Measurements from ENCODE around the gene MCTP1.

The MCTP1 gene

GRCh38 chr5:94702729-94703128 lies 582.2 kb downstream of the MCTP1 start:
- no peaks in the 10 kb centered on the region for H3K9me3 ChIP-seq (ENCODE audit: control insufficient read depth, low read depth, low read length)
- H3K4me1 ChIP-seq (ENCODE audit: control insufficient read depth, low read depth, low read length) = peaks cover 6% of the 10 kb centered on the region
- H3K27ac ChIP-seq (ENCODE audit: low read length) = no peak overlapping the region
- no peak overlapping the region for H3K9ac ChIP-seq (ENCODE audit: low read length)
- H3K27me3 ChIP-seq (ENCODE audit: control insufficient read depth, insufficient read depth, low read length) = no peaks in the 10 kb centered on the region
- H3K4me3 ChIP-seq (ENCODE audit: low read length) = no peak overlapping the region
- H3K36me3 ChIP-seq (ENCODE audit: control insufficient read depth, low read depth, low read length) = no peaks in the 10 kb centered on the region

GRCh38 chr5:94700592-94700991 lies 584.3 kb downstream of the MCTP1 start:
- Histone ChIP-seq H3K9me3 (ENCODE audit: control insufficient read depth, low read depth, low read length) (no peaks in the 10 kb centered on the region), H3K27ac (ENCODE audit: low read length) (no peak overlapping the region), H3K9ac (ENCODE audit: low read length) (no peak overlapping the region), H3K4me1 (ENCODE audit: control insufficient read depth, low read depth, low read length) (no peaks in the 10 kb centered on the region), H3K4me3 (ENCODE audit: low read length) (no peak overlapping the region), H3K27me3 (ENCODE audit: control insufficient read depth, insufficient read depth, low read length) (no peaks in the 10 kb centered on the region), H3K36me3 (ENCODE audit: control insufficient read depth, low read depth, low read length) (peaks cover 7% of the 10 kb centered on the region)

- Histone ChIP-seq H3K27ac (ENCODE audit: low read length) (no peak overlapping the region), H3K4me3 (ENCODE audit: low read length) (no peak overlapping the region), H3K36me3 (ENCODE audit: control insufficient read depth, low read depth, low read length) (peaks cover 13% of the 10 kb centered on the region), H3K9ac (ENCODE audit: low read length) (no peak overlapping the region), H3K27me3 (ENCODE audit: control insufficient read depth, insufficient read depth, low read length) (no peaks in the 10 kb centered on the region), H3K9me3 (ENCODE audit: control insufficient read depth, low read depth, low read length) (no peaks in the 10 kb centered on the region), H3K4me1 (ENCODE audit: control insufficient read depth, low read depth, low read length) (no peaks in the 10 kb centered on the region)
These were observed 585.3 kb downstream of the MCTP1 start for GRCh38 chr5:94699562-94699961.

- peaks cover 13% of the 10 kb centered on the region for H3K36me3 ChIP-seq (ENCODE audit: control insufficient read depth, low read depth, low read length)
- no peak overlapping the region for H3K27ac ChIP-seq (ENCODE audit: low read length)
- H3K27me3 ChIP-seq (ENCODE audit: control insufficient read depth, insufficient read depth, low read length) = no peaks in the 10 kb centered on the region
- H3K4me3 ChIP-seq (ENCODE audit: low read length) = no peak overlapping the region
- H3K9ac ChIP-seq (ENCODE audit: low read length) = no peak overlapping the region
- no peaks in the 10 kb centered on the region for H3K9me3 ChIP-seq (ENCODE audit: control insufficient read depth, low read depth, low read length)
- H3K4me1 ChIP-seq (ENCODE audit: control insufficient read depth, low read depth, low read length) = no peaks in the 10 kb centered on the region
These were observed 586.7 kb downstream of the MCTP1 start for GRCh38 chr5:94698197-94698596.

GRCh38 chr5:94694671-94695070 lies 590.2 kb downstream of the MCTP1 start:
- H3K4me1 ChIP-seq (ENCODE audit: control insufficient read depth, low read depth, low read length) = peaks cover 12% of the 10 kb centered on the region
- H3K27ac ChIP-seq (ENCODE audit: low read length) = no peak overlapping the region
- peaks cover 20% of the 10 kb centered on the region for H3K36me3 ChIP-seq (ENCODE audit: control insufficient read depth, low read depth, low read length)
- H3K27me3 ChIP-seq (ENCODE audit: control insufficient read depth, insufficient read depth, low read length) = no peaks in the 10 kb centered on the region
- H3K9ac ChIP-seq (ENCODE audit: low read length) = no peak overlapping the region
- no peak overlapping the region for H3K4me3 ChIP-seq (ENCODE audit: low read length)
- no peaks in the 10 kb centered on the region for H3K9me3 ChIP-seq (ENCODE audit: control insufficient read depth, low read depth, low read length)

- peaks cover 12% of the 10 kb centered on the region for H3K4me1 ChIP-seq (ENCODE audit: control insufficient read depth, low read depth, low read length)
- H3K27ac ChIP-seq (ENCODE audit: low read length) = no peak overlapping the region
- H3K9ac ChIP-seq (ENCODE audit: low read length) = no peak overlapping the region
- no peak overlapping the region for H3K4me3 ChIP-seq (ENCODE audit: low read length)
- H3K27me3 ChIP-seq (ENCODE audit: control insufficient read depth, insufficient read depth, low read length) = no peaks in the 10 kb centered on the region
- H3K9me3 ChIP-seq (ENCODE audit: control insufficient read depth, low read depth, low read length) = no peaks in the 10 kb centered on the region
- H3K36me3 ChIP-seq (ENCODE audit: control insufficient read depth, low read depth, low read length) = peaks cover 21% of the 10 kb centered on the region
These were observed 591.0 kb downstream of the MCTP1 start for GRCh38 chr5:94693845-94694370.

- no peak overlapping the region for H3K27ac ChIP-seq (ENCODE audit: low read length)
- H3K9ac ChIP-seq (ENCODE audit: low read length) = no peak overlapping the region
- no peak overlapping the region for H3K4me3 ChIP-seq (ENCODE audit: low read length)
- no peaks in the 10 kb centered on the region for H3K9me3 ChIP-seq (ENCODE audit: control insufficient read depth, low read depth, low read length)
- peaks cover 12% of the 10 kb centered on the region for H3K4me1 ChIP-seq (ENCODE audit: control insufficient read depth, low read depth, low read length)
- no peaks in the 10 kb centered on the region for H3K27me3 ChIP-seq (ENCODE audit: control insufficient read depth, insufficient read depth, low read length)
- H3K36me3 ChIP-seq (ENCODE audit: control insufficient read depth, low read depth, low read length) = peaks cover 27% of the 10 kb centered on the region
These were observed 591.7 kb downstream of the MCTP1 start for GRCh38 chr5:94693043-94693822.

GRCh38 chr5:94692581-94692980 lies 592.3 kb downstream of the MCTP1 start:
- Histone ChIP-seq H3K27me3 (ENCODE audit: control insufficient read depth, insufficient read depth, low read length) (no peaks in the 10 kb centered on the region), H3K27ac (ENCODE audit: low read length) (no peak overlapping the region), H3K9ac (ENCODE audit: low read length) (no peak overlapping the region), H3K36me3 (ENCODE audit: control insufficient read depth, low read depth, low read length) (peaks cover 28% of the 10 kb centered on the region), H3K4me3 (ENCODE audit: low read length) (no peak overlapping the region), H3K4me1 (ENCODE audit: control insufficient read depth, low read depth, low read length) (peaks cover 12% of the 10 kb centered on the region), H3K9me3 (ENCODE audit: control insufficient read depth, low read depth, low read length) (no peaks in the 10 kb centered on the region)

GRCh38 chr5:94691949-94692348 lies 592.9 kb downstream of the MCTP1 start:
- no peak overlapping the region for H3K9ac ChIP-seq (ENCODE audit: low read length)
- no peak overlapping the region for H3K4me3 ChIP-seq (ENCODE audit: low read length)
- peaks cover 28% of the 10 kb centered on the region for H3K36me3 ChIP-seq (ENCODE audit: control insufficient read depth, low read depth, low read length)
- H3K27ac ChIP-seq (ENCODE audit: low read length) = no peak overlapping the region
- H3K4me1 ChIP-seq (ENCODE audit: control insufficient read depth, low read depth, low read length) = peaks cover 12% of the 10 kb centered on the region
- H3K9me3 ChIP-seq (ENCODE audit: control insufficient read depth, low read depth, low read length) = no peaks in the 10 kb centered on the region
- no peaks in the 10 kb centered on the region for H3K27me3 ChIP-seq (ENCODE audit: control insufficient read depth, insufficient read depth, low read length)

GRCh38 chr5:94691291-94691690 lies 593.6 kb downstream of the MCTP1 start:
- peaks cover 12% of the 10 kb centered on the region for H3K4me1 ChIP-seq (ENCODE audit: control insufficient read depth, low read depth, low read length)
- peaks cover 25% of the 10 kb centered on the region for H3K36me3 ChIP-seq (ENCODE audit: control insufficient read depth, low read depth, low read length)
- no peak overlapping the region for H3K27ac ChIP-seq (ENCODE audit: low read length)
- H3K9me3 ChIP-seq (ENCODE audit: control insufficient read depth, low read depth, low read length) = no peaks in the 10 kb centered on the region
- no peaks in the 10 kb centered on the region for H3K27me3 ChIP-seq (ENCODE audit: control insufficient read depth, insufficient read depth, low read length)
- H3K4me3 ChIP-seq (ENCODE audit: low read length) = no peak overlapping the region
- no peak overlapping the region for H3K9ac ChIP-seq (ENCODE audit: low read length)

GRCh38 chr5:94690778-94691177 lies 594.1 kb downstream of the MCTP1 start:
- peaks cover 21% of the 10 kb centered on the region for H3K36me3 ChIP-seq (ENCODE audit: control insufficient read depth, low read depth, low read length)
- H3K27ac ChIP-seq (ENCODE audit: low read length) = no peak overlapping the region
- H3K4me3 ChIP-seq (ENCODE audit: low read length) = no peak overlapping the region
- peaks cover 12% of the 10 kb centered on the region for H3K4me1 ChIP-seq (ENCODE audit: control insufficient read depth, low read depth, low read length)
- no peaks in the 10 kb centered on the region for H3K27me3 ChIP-seq (ENCODE audit: control insufficient read depth, insufficient read depth, low read length)
- H3K9me3 ChIP-seq (ENCODE audit: control insufficient read depth, low read depth, low read length) = no peaks in the 10 kb centered on the region
- H3K9ac ChIP-seq (ENCODE audit: low read length) = no peak overlapping the region

- Histone ChIP-seq H3K27ac (ENCODE audit: low read length) (no peak overlapping the region), H3K36me3 (ENCODE audit: control insufficient read depth, low read depth, low read length) (peaks cover 19% of the 10 kb centered on the region)
These were observed 595.0 kb downstream of the MCTP1 start for GRCh38 chr5:94689908-94690307.

More at GRCh38 chr5:94689908-94690307, 595.0 kb downstream of the MCTP1 start:
- H3K27me3 ChIP-seq (ENCODE audit: control insufficient read depth, insufficient read depth, low read length) = no peaks in the 10 kb centered on the region
- no peak overlapping the region for H3K9ac ChIP-seq (ENCODE audit: low read length)
- no peak overlapping the region for H3K4me3 ChIP-seq (ENCODE audit: low read length)
- H3K9me3 ChIP-seq (ENCODE audit: control insufficient read depth, low read depth, low read length) = no peaks in the 10 kb centered on the region
- H3K4me1 ChIP-seq (ENCODE audit: control insufficient read depth, low read depth, low read length) = peaks cover 12% of the 10 kb centered on the region

Measured in iPS-18a (cell line).